Measurements from ENCODE around the gene ZNF337.
"Not testable (repeated sequence)": the region's sequence is repeated elsewhere in the genome, so short reads cannot be mapped to it uniquely, and the experiment has no call there.

Gene ZNF337

DNA sequence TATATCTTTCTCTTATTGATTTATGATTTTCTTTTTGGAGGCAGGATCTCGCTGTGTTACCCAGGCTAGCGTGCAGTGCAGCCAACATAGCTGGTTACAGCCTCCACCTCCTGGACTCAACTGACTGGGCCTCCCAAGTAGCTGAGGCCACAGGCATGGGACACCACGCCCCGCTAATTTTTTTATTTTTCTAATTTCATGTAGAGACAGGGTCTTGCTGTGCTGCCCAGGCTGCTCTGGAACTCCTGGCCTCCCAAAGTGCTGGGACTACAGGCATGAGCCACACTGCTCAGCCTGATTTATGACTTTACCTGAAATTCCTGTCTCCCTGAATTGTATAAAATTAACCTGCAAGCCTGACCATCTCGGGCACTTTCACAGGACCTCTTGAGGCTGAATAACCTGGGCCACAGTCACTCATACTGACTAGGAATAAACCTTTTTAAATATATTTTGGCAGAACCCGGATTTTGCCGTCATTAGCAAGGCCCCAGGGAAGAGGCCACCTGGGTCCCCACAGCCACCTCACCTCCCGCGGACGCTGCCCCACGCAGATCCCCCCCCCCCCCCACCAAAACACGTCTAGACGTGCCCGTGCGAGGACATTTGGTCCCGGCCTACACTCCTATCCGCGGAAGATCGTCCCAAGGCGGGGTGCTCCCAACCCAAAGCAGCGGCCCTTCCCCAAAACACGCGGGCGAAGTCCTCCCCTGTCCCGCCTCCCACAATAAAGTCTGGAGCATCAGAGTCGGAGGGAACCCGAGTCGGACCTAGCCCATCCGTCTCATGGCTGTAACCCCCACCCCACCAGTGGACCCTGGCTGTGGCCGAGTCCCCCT is 902 bp downstream of the ZNF337 start:
- no peak for DNase-seq (ENCODE audit: low read depth)

DNA sequence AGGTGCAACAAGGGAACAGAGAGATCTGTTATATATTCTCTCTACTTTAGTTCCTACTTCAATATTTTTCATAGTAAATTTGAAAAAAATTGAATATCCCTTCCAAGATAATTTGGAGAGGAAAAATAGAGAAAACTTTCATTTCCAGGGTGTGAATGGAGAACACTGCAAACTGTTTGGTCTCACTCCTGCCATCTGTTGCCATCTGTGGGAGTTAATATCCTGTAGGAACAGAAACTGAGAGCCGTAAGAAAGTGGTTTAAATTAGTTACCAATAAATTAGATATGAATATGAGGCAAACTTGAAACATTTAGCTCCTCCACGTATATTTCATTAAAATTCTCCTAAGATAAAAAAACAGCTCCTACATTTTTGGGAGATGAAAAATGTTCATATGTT is 4.2 kb downstream of the ZNF337 start:
- DNase-seq (ENCODE audit: low read depth), result no peak

DNA sequence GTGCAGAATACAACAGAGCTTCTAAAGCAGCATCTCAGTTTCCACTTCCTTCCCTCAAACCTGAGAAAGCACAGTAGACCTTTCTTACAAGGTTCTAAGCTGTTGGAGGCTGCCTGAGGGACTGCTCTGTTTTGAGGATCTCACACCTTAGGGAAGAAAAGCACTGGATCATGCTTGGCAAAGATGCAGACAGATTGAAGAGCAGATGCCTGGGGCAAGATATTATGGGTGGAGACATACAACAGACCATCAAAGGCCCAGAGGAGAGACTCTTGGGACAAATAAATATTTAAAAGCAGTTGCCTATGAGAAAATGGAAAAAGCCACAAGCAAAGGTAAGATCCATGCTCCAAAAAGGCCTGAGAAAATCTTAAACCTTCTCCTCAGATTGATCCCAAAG is 6.2 kb downstream of the ZNF337 start:
- no peak for DNase-seq (ENCODE audit: low read depth)

DNA sequence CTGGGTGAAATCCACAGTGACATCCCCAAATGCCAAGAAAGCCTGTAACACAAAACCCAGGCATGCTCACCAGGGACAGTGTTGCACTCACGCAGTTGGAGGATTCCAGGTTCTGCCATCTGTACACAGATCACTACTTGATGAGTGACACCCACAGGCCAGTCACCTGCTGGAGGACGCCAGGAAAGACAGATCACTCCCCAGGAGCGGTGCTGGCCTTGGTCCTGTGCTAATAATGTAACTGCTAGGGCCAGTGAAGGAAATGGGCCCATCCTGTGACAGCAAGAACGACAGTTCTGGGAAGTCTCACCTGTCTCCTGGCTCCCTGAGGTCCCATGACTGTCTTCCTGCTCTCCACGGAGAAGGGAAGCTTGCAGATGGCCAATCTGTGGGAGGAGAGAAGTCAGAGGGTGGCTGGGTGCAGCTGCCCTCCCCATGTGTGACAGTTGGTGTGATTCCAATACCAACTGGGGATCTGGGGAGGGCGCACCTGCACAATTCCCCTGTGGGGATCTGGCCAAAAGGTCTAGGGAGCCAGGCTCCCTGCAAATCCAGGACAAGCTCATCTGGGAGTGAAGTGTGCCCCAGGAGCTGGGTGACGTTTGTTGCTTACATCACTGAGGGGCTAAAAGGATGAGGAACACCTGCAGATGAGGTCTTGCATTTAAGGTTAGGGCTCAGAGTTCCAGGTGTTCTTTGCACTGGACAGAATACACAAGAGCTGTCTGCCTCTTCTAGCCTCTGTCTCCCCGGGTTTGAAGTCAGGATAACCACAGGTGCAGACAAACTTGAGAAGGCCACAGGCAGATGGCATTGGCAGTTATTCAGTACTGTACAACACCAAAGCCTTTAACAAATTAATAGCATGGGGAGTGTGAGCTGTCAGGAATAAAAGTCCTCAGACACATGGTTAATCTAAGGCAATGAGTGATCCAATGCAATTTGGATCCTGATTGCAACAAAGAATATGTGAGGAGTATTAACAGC is 10.3 kb downstream of the ZNF337 start:
- no peak for DNase-seq (ENCODE audit: low read depth)

DNA sequence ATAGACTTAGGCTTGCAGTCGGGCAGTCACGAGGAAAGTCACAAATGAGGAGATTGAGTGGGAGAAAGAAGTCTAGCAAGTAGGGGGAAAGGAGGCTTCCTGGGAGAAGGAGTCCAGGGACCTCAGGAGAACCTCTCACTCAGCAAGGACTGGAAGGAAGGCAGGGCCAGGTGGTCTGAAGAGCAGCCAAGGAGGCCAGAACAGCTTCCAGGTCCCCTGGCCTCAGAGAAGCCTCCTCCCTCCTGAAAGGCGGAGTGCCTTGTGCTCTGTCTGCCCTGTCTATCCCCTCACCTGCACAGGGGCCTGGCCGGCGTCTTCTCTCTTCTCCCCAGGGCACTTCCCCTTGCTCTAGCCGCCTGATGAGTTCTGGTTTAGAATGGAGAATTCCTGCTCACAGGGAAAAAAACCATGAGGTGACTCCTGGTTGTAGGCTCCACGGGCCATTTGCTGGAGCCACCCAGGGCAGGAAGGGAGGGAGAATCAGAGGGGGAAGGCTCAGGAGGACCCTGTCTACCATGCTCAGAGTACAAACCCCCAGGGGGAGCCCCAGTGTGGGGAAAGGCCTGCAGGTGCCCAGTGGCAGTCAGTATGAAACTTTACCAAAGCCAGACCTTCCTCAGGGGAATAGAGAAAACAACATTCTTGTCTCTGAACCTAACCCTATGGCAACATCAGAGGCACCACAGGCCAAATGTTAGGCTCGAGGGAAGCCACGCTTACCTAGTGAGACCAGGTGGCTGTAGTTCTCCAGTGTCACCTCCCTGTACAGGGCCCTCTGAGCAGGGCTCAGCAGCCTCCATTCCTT is 11.2 kb downstream of the ZNF337 start:
- no peak for DNase-seq (ENCODE audit: low read depth)

DNA sequence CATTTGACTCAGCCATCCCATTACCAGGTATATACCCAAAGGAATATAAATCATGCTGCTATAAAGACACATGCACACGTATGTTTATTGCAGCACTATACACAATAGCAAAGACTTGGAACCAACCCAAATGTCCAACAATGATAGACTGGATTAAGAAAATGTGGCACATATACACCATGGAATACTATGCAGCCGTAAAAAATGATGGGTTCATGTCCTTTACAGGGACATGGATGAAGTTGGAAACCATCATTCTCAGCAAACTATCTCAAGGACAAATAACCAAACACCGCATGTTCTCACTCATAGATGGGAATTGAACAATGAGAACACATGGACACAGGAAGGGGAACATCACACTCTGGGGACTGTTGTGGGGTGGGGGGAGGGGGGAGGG is 12.8 kb downstream of the ZNF337 start:
- DNase-seq (ENCODE audit: low read depth), result not testable (repeated sequence)

DNA sequence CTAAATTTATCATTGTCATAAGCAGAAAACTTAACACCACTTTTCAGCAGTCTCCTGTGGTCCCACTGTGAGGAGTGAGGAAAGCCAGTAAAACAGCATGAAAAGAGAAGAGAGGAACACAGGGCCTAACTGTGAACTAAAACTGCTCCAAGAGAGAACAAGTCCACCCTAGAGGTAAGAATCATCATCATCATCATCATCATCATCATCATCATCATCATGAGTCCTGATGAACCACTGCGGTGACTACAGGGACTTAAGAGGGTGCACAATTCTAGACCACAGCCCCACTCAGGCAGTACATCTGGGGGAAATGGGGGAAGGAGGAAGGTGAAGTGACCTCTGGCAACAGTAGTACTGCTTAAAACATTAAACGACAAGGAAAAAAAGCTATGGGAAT is 13.6 kb downstream of the ZNF337 start:
- DNase-seq (ENCODE audit: low read depth), result no peak

DNA sequence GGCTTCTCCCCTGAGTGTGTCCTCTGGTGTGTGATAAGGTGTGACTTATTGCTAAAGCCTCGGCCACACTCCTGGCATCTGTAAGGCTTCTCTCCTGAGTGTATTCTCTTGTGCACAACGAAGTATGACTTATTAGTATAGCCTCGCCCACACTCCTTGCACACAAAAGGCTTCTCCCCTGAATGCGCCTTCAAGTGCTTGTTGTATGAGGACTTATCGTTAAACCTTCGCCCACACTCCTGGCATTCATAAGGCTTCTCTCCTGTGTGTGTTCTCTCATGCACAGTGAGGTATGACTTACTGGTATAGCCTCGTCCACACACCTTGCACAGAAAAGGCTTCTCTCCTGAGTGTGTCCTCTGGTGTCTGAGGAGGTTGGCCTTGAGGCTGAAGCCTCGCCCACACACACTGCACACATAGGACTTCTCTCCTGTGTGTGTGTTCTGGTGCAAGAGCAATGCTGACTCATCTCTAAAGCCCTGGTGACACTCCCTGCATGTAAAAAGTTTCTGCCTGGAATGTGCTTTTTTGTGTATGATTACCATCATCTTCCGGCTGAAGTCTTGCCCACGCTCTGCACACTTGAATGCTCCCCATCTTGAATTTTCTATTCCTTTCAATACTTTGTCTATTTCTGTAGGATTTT is 20.4 kb downstream of the ZNF337 start:
- DNase-seq (ENCODE audit: low read depth), result no peak

DNA sequence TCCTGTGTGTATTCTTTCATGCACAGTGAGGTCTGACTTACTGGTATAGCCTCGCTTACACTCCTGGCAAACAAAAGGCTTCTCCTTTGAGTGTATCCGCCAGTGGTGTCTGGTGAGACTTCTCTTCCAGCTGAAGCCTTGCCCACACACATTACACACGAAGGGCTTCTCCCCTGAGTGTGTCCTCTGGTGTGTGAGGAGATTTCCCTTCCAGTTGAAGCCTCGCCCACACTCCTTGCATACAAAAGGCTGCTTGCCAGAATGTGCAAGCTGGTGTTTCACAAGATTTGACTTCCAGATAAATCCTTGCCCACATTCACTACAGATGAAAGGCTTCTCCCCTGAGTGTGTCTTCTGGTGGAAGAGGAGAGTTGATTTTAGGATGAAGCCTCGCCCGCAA is 21.5 kb downstream of the ZNF337 start:
- DNase-seq (ENCODE audit: low read depth), result no peak

DNA sequence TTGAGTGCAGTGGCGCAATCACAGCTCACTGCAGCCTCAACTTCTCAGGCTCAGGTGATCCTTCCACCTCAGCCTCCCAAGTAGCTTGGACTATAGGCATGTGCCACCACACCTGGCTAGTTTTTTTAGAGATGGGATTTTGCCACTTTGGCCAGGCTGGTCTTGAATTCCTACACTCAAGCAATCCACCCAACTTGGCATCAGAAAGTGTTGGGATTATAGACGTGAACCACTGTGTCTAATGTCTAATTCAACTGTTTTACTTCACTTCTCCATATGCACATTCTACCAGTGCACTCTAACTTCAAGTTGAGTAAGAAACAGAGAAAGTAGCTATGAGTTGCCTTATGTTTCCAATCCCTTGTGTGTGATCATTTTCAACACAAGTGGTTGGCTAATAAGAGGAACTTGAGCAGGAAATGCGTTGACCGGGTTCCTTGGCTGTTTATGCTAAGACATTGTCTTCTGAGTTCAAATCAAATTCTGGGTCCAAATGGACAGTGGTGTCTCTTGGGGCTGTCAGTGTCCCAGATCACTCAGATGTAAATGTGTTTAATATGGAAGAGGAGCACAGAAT is 23.9 kb downstream of the ZNF337 start:
- DNase-seq (ENCODE audit: low read depth), result no peak

DNA sequence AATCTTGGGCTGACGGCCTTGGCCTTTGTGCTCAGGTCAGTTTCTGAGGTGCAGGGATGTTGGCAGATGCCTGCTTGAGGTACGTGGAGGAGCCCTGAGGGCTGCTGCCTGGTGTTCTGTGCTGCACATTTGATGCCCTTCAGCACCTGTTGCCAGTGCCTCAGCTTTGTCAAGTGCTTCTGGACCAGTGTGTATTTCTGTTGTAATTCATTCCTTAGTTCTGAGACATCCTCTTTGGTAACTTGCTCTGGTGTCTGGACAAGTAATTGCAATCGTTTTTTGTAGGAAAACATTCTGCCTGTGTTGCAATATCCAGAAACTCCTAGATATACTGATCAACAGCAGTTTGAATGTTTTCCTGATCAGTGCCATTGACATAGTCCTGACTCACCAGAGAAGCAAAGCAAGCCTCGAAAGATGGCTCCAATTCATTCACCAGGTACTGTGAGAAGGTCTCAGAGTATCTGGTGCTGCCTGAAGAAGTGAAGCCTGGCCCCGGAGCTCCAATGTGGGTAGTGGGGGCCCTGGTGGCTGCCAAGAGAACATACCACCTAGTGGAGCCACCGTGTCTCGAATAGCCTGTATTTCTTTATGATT is 26.7 kb downstream of the ZNF337 start:
- DNase-seq (ENCODE audit: low read depth), result peak; percentile 87

DNA sequence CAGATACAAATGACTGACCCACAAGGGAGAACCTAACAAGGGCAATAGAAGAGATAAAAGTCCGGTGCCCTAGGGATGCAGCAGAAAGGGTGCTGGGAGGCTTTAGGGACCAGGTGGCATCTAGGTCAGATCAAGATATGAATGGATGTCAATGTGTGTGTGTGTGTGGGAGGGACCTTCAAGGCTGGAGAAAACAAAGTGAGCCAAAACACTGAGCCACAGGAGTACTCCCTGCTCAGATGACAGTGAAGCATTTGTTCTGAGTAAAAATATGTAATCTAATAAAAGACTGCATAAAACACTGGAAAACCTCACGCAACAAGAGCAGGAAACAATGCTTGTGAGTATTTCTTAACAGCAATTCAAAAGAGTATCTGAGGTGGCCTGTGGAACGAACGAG is 28.2 kb downstream of the ZNF337 start:
- no peak for DNase-seq (ENCODE audit: low read depth)

DNA sequence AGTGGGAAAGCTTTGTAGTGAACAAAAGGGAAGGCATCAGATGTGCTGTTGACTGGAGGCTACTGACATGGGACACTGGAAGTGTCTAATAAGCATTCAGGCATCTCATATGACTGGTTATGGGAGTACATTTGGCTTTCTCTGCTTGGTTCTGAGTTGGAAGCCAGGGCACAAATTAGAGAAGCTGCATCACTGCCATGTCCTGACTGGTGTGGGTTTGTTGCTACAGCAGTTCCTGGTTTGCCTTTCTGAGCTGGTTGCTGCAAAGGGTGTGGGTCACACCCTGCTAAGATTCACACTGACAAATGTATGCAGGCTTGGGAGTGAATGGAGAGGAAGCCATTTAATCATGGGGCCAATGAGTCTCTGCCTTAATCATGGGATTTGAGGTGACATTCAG is 36.7 kb downstream of the ZNF337 start:
- no peak for DNase-seq (ENCODE audit: low read depth)

DNA sequence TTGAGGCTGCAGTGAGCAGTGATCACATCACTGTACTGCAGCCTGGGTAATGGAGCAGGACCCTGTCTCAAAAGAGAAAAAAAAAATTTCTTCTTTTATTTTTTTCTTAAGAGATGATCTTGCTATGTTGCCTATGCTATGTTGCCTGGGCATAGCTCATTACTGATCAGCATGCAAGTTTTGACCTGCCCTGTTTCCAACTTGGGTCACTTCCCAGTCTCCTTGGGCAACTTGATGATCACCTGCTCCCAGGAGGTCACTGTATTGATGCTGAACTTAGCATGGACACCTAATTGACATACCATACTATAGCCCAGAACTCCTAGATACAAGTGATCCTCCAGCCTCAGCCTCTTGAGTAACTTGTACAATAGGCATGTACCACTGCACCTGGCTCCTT is 42.2 kb downstream of the ZNF337 start:
- DNase-seq (ENCODE audit: low read depth), result no peak

DNA sequence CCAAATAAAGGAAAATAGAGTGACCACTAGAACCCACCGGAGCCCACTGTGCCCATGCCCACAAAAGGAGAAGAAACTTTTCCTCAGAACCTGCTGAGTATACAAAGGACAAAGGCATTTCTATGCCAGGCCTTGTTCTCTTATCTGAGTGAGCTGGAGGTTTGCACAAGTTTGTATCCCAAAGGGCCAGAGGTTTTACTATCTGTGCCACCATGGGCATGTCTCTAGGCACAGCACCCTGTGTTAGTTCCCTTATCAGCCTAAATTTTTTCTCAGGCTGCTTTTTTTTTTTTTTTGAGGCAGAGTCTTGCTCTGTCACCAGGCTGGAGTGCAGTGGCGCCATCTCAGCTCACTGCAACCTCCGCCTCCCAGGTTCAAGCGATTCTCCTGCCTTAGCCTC is 43.8 kb downstream of the ZNF337 start:
- not testable (repeated sequence) for DNase-seq (ENCODE audit: low read depth)

DNA sequence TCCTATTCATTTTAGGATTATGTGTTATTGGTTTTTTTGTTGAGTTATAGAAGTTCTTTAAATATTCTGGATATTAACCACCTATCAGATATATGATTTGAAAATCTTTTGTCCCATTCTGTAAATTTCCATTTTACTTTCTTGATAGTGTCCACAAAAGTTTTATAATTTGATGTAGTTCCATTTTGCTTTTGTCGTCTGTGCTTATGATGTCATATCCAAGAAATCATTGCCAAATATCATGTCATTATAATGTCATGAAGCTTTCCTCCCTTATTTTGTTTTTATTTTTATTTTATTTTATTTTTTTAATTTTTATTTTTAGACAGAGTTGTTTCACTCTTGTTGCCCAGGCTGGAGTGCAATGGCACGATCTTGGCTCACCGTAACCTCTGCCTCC is 51.8 kb downstream of the ZNF337 start:
- no peak for DNase-seq (ENCODE audit: low read depth)

DNA sequence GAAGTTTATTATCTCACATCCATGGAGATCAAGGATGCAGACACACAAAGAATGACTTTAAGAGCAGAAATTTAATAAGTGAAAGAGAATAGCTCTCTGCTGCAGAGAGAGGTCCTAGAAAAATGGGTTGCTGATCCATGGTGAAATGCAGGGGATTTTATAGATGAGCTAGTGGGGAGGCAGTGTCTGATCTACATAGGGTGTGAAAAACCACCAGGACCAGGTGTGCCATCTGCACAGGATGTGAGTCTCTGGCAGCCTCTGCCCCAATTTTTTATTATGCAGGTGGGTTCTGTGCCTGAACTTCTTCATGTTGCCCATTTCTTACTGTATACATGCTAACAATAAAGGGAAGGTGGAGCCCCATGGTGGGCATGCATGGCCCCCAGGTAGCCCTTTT is 52.9 kb downstream of the ZNF337 start:
- no peak for DNase-seq (ENCODE audit: low read depth)

DNA sequence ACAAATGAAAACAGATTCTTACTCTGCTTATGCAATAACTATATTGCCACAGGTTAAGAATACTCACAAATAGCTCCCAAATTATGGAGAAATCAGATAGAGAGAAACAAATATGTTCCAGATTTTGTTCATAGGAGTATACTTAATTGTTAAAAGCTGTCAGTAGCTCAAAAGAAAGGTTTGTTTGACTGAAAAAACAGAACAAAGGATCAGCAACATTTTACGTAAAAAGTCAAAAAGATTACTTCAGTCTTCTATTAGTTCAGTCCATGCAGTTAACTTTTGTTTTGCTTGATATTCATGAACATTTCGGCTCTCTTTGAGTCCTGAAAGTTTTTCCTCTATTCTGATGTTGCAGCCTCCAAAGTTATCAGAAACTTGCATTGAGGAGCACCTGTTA is 59.4 kb downstream of the ZNF337 start:
- no peak for DNase-seq (ENCODE audit: low read depth)

DNA sequence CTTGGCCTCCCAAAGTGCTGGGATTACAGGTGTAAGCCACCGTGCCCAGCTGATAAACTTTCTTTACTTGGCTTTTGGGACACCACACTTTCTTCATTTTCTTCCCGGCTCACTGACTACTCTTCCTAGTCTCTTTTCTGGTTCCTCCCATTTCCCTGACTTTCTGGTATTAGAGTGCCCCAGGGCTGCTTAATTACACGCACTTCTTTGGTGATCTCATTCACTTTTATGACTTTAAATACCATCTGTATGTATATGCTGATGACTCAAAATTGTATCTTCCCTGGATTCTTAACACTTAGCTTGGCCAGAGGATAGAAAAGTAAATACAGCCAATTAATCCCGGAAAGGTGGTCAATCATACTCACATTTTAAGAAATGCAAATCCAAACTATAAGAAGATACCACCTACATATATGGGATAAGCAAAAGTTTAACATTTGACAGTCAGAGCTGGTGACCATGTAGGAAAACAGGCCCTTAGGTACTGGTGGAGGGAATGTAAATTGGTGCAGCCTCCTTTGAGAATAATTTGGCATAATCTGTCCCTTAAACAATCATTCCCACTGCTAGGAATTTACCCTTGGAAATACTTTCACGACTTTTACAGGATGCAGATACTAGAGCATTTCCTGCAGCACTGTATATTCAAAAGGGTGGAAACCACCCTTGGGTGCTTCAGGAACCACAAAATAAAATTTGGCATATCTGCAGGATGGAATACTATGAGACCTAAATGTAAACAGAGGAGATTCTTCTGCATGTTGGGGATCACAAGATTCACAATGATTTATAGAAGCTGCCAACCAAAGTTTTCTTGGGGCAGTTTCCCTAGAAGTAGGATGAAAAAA is 63.5 kb downstream of the ZNF337 start:
- peak; percentile 64 for DNase-seq (ENCODE audit: low read depth)

DNA sequence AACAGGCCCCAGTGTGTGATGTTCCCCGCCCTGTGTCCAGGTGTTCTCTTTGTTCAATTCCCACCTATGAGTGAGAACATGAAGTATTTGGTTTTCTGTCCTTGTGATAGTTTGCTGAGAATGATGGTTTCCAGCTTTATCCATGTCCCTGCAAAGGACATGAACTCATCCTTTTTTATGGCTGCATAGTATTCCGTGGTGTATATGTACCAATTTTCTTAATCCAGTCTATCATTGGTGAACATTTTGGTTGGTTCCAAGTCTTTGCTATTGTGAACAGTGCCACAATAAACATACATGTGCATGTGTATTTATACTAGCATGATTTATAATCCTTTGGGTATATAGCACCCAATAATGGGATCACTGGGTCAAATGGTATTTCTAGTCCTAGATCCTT is 66.0 kb downstream of the ZNF337 start:
- not testable (repeated sequence) for DNase-seq (ENCODE audit: low read depth)

All from HS-5 (cell line).